WTC11 (cell line): ENCODE results near the gene NR3C1.

Experiments used
- CREB1 ChIP-seq: sonication (generic); formaldehyde crosslinking; IDR thresholded peaks from 2 replicates; pipeline ENCODE4 v1.8.0; 2023; ENCODE audit warnings: mild to moderate bottlenecking, missing genetic modification reagents
- GABPB1 ChIP-seq: sonication (generic); formaldehyde crosslinking; IDR thresholded peaks from 2 replicates; pipeline ENCODE4 v1.8.1; 2023; ENCODE audit warnings: mild to moderate bottlenecking, missing genetic modification reagents
- JUN ChIP-seq: sonication (generic); formaldehyde crosslinking; IDR thresholded peaks from 2 replicates; pipeline ENCODE4 v1.8.0; 2023; ENCODE audit warnings: mild to moderate bottlenecking, missing genetic modification reagents
- SP1 ChIP-seq: sonication (generic); formaldehyde crosslinking; conservative IDR thresholded peaks from 2 replicates; pipeline ENCODE4 v1.8.1; 2022; ENCODE audit warnings: missing genetic modification reagents
- TEAD4 ChIP-seq: sonication (generic); formaldehyde crosslinking; IDR thresholded peaks from 2 replicates; pipeline ENCODE4 v1.8.0; 2022; ENCODE audit warnings: mild to moderate bottlenecking, missing genetic modification reagents
- TP53 ChIP-seq: sonication (generic); formaldehyde crosslinking; IDR thresholded peaks from 2 replicates; pipeline ENCODE4 v1.8.1; 2023; ENCODE audit warnings: mild to moderate bottlenecking, missing genetic modification reagents
- TF ChIP-seq, protein P1 (sequence below): fragments of 200-600 bp; IDR thresholded peaks from 2 replicates; pipeline ENCODE4 v1.8.0; 2022; ENCODE audit warnings: antibody characterized with exemption
- TF ChIP-seq, protein P2 (sequence below): sonication (generic); formaldehyde crosslinking; IDR thresholded peaks from 2 replicates; pipeline ENCODE4 v1.8.0; 2023; ENCODE audit warnings: missing genetic modification reagents, mild to moderate bottlenecking, borderline replicate concordance
- TF ChIP-seq, protein P3 (sequence below): sonication (generic); formaldehyde crosslinking; conservative IDR thresholded peaks from 2 replicates; pipeline ENCODE4 v1.8.1; 2022; ENCODE audit warnings: mild to moderate bottlenecking, missing genetic modification reagents
- TF ChIP-seq, protein P4 (sequence below): sonication (generic); formaldehyde crosslinking; IDR thresholded peaks from 2 replicates; pipeline ENCODE4 v1.8.1; 2023; ENCODE audit warnings: mild to moderate bottlenecking, missing genetic modification reagents
- TF ChIP-seq, protein P5 (sequence below): sonication (generic); formaldehyde crosslinking; IDR thresholded peaks from 2 replicates; pipeline ENCODE4 v1.8.1; 2023; ENCODE audit warnings: mild to moderate bottlenecking, moderate library complexity, missing genetic modification reagents

DNA sequence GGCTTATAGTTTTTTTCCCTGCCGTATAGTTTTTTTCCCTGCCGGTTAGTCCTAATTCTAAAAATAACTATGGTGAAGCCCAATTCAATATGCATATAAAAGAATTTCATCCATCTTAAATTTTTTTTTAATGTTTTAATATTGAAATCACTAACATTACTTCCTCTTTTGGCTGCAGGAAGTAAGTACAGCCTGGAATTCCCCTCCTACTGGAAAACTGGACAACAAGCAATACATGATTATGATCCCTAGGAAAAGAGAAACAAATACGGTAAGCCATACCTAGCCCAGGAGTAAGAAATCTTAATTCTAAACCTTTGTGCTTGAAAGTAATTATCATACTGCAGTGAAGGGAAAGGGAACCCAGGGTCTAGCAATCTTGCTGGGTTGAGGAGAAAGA is 119.0 kb downstream of the NR3C1 start:
- TF ChIP-seq, protein P1, sequence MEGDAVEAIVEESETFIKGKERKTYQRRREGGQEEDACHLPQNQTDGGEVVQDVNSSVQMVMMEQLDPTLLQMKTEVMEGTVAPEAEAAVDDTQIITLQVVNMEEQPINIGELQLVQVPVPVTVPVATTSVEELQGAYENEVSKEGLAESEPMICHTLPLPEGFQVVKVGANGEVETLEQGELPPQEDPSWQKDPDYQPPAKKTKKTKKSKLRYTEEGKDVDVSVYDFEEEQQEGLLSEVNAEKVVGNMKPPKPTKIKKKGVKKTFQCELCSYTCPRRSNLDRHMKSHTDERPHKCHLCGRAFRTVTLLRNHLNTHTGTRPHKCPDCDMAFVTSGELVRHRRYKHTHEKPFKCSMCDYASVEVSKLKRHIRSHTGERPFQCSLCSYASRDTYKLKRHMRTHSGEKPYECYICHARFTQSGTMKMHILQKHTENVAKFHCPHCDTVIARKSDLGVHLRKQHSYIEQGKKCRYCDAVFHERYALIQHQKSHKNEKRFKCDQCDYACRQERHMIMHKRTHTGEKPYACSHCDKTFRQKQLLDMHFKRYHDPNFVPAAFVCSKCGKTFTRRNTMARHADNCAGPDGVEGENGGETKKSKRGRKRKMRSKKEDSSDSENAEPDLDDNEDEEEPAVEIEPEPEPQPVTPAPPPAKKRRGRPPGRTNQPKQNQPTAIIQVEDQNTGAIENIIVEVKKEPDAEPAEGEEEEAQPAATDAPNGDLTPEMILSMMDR, result no peak
- no peak for TF ChIP-seq TP53
- TF ChIP-seq, protein P2, sequence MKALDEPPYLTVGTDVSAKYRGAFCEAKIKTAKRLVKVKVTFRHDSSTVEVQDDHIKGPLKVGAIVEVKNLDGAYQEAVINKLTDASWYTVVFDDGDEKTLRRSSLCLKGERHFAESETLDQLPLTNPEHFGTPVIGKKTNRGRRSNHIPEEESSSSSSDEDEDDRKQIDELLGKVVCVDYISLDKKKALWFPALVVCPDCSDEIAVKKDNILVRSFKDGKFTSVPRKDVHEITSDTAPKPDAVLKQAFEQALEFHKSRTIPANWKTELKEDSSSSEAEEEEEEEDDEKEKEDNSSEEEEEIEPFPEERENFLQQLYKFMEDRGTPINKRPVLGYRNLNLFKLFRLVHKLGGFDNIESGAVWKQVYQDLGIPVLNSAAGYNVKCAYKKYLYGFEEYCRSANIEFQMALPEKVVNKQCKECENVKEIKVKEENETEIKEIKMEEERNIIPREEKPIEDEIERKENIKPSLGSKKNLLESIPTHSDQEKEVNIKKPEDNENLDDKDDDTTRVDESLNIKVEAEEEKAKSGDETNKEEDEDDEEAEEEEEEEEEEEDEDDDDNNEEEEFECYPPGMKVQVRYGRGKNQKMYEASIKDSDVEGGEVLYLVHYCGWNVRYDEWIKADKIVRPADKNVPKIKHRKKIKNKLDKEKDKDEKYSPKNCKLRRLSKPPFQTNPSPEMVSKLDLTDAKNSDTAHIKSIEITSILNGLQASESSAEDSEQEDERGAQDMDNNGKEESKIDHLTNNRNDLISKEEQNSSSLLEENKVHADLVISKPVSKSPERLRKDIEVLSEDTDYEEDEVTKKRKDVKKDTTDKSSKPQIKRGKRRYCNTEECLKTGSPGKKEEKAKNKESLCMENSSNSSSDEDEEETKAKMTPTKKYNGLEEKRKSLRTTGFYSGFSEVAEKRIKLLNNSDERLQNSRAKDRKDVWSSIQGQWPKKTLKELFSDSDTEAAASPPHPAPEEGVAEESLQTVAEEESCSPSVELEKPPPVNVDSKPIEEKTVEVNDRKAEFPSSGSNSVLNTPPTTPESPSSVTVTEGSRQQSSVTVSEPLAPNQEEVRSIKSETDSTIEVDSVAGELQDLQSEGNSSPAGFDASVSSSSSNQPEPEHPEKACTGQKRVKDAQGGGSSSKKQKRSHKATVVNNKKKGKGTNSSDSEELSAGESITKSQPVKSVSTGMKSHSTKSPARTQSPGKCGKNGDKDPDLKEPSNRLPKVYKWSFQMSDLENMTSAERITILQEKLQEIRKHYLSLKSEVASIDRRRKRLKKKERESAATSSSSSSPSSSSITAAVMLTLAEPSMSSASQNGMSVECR (CRISPR knock-in tag), result no peak
- TF ChIP-seq, protein P3, sequence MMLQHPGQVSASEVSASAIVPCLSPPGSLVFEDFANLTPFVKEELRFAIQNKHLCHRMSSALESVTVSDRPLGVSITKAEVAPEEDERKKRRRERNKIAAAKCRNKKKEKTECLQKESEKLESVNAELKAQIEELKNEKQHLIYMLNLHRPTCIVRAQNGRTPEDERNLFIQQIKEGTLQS (CRISPR knock-in tag), result no peak
- no peak for TF ChIP-seq TEAD4
- no peak for TF ChIP-seq SP1
- TF ChIP-seq GABPB1 (CRISPR knock-in tag), result no peak
- TF ChIP-seq, protein P4, sequence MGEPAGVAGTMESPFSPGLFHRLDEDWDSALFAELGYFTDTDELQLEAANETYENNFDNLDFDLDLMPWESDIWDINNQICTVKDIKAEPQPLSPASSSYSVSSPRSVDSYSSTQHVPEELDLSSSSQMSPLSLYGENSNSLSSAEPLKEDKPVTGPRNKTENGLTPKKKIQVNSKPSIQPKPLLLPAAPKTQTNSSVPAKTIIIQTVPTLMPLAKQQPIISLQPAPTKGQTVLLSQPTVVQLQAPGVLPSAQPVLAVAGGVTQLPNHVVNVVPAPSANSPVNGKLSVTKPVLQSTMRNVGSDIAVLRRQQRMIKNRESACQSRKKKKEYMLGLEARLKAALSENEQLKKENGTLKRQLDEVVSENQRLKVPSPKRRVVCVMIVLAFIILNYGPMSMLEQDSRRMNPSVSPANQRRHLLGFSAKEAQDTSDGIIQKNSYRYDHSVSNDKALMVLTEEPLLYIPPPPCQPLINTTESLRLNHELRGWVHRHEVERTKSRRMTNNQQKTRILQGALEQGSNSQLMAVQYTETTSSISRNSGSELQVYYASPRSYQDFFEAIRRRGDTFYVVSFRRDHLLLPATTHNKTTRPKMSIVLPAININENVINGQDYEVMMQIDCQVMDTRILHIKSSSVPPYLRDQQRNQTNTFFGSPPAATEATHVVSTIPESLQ (CRISPR knock-in tag), result no peak
- TF ChIP-seq, protein P5, sequence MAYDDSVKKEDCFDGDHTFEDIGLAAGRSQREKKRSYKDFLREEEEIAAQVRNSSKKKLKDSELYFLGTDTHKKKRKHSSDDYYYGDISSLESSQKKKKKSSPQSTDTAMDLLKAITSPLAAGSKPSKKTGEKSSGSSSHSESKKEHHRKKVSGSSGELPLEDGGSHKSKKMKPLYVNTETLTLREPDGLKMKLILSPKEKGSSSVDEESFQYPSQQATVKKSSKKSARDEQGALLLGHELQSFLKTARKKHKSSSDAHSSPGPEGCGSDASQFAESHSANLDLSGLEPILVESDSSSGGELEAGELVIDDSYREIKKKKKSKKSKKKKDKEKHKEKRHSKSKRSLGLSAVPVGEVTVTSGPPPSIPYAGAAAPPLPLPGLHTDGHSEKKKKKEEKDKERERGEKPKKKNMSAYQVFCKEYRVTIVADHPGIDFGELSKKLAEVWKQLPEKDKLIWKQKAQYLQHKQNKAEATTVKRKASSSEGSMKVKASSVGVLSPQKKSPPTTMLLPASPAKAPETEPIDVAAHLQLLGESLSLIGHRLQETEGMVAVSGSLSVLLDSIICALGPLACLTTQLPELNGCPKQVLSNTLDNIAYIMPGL (CRISPR knock-in tag), result no peak
- TF ChIP-seq JUN, result no peak
- TF ChIP-seq CREB1 (CRISPR knock-in tag), result no peak
